Activated CD4-positive, alpha-beta T cell treated with anti-CD3 and anti-CD28 coated beads, Interleukin-2, amount 50 U/mL, for 16 hours (primary cell): ENCODE data around the gene NPNT.
"Not testable (repeated sequence)": the region's sequence is repeated elsewhere in the genome, so short reads cannot be mapped to it uniquely, and the experiment has no call there.

Experiments used
- DNase-seq: peaks from one replicate; pipeline ENCODE4 v3.0.0-alpha.2; 2020

NPNT gene, protein sequence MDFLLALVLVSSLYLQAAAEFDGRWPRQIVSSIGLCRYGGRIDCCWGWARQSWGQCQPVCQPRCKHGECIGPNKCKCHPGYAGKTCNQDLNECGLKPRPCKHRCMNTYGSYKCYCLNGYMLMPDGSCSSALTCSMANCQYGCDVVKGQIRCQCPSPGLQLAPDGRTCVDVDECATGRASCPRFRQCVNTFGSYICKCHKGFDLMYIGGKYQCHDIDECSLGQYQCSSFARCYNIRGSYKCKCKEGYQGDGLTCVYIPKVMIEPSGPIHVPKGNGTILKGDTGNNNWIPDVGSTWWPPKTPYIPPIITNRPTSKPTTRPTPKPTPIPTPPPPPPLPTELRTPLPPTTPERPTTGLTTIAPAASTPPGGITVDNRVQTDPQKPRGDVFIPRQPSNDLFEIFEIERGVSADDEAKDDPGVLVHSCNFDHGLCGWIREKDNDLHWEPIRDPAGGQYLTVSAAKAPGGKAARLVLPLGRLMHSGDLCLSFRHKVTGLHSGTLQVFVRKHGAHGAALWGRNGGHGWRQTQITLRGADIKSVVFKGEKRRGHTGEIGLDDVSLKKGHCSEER

DNA sequence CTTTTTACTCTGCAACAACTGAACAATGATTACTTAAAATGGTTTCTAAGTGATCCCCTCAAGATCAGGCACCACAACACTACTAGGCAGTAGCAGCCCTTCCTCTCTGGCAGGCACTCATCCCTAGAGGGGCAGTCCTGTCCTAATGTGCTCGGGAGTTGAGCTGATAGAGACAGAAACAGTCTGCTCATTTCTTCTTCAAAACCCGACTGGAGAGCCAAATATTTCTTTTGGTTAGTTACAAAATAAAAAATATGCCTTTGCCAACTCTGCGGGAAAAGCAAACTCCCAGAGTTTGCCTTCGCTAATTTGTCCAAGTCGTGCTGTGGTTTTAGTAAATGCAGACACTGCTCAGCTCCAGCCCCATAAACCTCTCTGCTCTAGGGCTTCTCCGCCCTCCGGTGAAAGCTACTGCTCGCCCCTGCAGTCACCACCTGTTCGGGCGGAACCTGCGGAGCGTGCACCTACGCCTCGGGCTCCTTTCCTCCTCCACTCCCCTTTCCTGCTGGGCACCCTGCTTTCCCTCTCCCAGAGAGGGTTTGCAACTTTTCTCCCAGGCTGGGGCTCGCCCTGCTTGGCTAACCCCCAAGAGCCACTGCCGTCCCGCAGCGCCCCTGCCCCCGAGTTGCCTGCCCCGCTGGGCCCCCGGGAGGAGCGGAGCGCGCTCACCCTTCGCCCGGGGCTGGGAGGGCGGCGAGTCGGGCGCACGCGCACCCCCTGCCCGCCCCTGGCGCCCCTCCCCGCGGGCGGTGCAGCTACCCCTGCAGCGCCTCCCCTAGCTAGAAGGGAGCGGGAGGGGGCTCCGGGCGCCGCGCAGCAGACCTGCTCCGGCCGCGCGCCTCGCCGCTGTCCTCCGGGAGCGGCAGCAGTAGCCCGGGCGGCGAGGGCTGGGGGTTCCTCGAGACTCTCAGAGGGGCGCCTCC lies at the start of gene NPNT:
Gene NPNT, plus strand, starts transcription at position 812 of the 923 bp plus-strand sequence. CDS start 182 bp downstream, outside the sequence.
- DNase-seq = no peak

DNA sequence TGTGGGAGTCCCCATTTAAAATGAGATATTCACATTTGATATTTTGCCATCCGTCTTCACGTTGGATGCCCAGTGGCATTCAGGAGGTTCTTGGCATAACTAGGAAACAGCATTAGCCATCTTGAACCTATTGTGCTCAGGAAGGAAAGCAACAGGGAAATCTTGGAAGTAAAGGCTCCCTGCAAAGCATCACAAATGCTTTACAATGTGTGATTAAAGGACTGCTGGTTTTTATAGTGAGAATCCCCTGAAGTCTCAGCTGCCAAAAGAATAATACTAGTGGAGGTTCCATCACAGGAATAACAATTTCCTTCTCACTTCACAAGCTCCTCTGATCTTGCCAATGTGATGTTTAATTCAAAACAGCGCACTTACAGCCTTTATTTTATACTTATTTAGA lies 49.7 kb upstream of the NPNT start:
- no peak for DNase-seq

DNA sequence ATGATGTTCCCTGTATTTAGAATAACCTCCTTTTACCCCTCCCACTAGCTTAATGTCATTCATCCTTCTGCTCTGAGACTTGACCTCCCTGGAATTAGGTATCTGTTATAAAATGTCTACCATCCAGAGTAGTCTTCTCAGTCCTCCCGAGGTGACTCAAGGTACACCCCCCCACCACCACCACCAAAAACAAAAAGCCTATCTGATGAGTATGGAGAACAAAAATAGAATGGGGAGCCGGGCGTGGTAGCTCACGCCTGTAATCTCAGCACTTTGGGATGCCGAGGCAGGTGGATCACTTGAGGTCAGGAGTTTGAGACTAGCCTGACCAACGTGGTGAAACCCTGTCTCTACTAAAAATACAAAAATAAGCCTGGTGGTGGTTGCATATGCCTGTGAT lies 46.9 kb upstream of the NPNT start:
- DNase-seq = not testable (repeated sequence)

DNA sequence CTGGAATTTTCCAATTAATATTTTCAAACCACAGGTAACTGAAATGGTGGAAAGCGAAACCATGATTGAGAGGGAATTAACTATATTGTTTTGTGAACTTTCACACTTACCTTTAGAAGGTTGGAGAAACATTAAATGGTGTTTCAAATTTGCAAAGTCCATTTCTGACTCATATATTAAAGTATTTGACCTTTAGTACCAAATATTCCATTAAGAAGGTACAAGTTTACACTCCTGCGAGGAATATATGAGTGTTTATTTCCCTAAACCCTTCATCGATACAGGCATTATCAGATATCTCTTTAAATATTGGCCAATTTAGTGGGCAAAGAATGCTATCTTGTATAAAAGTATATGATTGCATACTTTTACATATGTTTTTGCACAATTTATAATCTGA lies 44.1 kb upstream of the NPNT start:
- DNase-seq = no peak

DNA sequence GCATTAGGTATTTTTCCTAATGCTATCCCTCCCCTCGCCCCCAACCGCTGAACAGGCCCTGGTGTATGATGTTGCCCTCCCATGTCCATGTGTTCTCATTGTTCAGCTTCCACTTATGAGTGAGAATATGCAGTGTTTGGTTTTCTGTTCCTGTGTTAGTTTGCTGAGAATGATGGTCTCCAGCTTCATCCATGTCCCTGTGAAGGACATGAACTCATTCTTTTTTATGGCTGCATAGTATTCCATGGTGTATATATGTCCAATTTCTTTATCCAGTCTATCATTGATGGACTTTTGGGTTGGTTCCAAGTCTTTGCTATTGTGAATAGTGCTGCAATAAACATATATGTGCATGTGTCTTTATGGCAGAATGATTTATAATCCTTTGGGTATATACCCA lies 43.0 kb upstream of the NPNT start:
- DNase-seq = not testable (repeated sequence)

DNA sequence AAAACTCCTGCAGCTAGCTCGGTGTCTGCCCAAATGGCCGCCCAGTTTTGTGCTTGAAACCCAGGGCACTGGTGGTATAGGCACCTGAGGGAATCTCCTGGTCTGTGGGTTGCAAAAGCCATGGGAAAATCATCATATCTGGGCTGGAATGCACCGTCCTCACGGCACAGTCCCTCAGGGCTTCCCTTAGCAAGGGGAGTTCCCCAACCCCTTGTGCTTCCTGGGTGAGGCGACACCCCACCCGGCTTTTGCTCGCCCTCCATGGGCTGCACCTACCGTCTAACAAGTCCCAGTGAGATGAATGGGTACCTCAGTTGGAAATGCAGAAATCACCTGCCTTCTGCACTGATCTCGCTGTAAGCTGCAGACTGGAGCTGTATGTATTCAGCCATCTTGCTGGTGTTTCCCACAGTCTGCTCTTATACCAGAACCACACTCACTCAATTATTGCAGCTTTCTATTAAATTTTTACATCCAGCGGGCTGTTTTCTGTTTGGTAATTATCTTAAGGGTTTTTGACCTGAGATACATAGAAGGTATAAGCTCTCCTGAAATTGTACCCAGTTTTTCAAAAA lies 36.7 kb upstream of the NPNT start:
- DNase-seq = no peak

DNA sequence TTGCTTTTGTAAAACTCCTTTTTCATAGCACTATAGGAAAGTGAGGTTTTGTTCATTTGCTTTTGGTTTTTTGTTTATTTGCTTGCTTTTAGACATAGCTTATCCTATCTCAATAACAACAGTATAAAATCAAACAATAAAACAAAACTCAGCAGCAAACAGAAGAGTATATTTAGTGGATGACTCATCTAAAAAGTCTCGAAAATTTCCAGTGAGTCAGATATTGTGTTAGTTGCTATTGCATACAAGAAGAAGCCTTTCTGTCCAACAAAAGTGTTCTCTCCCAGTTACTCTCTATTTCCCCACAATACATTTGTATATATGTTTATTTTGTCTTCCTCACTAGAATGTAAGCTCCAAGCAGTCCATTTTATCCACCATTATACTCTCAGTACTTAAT lies 36.0 kb upstream of the NPNT start:
- no peak for DNase-seq

DNA sequence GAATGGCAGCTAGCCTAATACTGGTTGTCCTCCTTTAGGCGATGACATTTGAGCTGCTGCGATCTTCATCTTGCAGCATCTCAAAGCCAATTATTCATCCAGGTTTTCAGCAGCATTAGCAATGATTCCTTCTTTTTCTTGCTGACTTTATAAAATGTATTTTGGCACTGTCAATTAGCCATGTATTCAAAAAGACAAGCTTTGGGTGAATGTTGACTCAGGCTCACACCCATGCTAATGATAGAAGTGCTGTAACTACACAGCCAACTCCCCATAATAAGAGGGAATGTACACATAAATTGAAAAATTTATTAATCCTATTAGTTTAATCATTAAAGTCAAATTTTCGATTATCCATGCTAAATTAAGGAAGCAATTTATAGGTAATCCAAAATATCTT lies 24.3 kb upstream of the NPNT start:
- DNase-seq = no peak

DNA sequence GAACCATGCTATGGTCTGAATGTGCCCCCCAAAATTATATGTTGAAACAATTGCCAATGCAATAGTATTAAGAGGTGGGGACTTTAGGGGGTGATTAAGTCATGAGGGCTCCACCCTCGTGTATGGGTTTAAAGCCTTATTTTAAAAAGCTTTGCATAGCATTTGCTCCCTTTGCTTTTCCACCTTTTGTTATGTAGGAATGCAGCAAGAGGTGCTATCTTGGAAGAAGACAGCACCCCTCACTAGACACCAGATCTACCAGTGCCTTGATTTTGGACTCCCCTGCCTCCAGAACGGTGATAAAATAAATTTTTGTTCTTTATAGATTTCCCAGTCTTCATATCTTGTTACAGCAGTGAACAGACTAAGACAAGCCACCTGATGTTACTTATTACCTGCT lies 23.3 kb upstream of the NPNT start:
- no peak for DNase-seq

DNA sequence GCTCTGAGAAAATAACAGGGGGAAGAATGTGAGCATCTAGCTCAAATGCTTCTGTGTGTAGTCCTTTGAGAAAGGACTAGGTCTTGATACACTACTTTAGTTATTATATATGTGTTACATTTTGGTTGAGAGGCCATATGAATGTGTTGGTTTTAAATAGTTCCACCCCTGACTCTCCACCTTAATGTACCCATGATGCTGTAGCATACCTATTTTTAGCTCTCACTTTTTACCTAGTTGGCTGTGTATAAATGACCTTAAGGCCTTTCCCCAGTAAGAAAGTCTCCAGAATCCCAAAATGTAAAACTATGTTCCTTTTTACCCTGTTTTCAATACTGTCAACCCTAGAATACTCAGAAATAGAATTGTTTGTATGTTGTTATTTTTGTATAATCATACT lies 20.0 kb upstream of the NPNT start:
- DNase-seq = no peak

DNA sequence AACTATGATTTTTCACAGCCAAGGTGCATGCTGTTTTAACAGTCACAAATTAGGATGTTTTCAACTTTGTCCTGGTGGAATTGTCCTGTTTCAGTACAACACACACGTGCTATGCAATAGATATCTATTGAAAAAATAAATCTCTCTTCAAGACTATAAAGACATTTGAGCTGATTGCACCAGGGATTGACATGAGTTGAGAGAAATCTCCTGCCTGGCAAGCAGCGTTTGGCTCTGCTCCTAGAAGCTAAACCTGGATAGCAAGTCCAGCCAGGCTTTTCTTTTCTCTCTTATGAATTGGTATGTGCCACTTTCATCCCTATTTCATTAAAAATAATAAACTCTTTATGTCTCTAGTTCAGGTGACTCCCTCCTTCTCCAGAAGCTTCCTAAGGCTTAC lies 16.6 kb upstream of the NPNT start:
- DNase-seq = no peak

DNA sequence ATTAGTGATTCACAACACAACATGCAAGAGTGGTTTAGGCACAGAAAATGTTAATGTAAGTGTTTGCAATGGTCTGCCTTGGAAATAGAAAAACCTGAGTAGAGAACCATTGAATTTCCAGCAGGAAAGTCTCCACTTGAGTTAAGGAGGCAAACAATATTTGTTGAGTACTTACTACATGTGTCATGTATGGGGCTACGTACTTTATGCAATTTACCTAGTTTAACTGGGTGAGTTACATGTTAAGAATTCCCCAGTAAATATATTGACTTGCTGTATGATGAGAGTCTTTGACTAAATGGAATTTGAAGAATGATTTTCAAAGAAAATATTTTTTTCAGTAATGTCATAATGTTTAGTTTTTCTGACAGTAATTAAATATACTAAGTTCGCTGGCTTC lies 7.8 kb upstream of the NPNT start:
- no peak for DNase-seq

DNA sequence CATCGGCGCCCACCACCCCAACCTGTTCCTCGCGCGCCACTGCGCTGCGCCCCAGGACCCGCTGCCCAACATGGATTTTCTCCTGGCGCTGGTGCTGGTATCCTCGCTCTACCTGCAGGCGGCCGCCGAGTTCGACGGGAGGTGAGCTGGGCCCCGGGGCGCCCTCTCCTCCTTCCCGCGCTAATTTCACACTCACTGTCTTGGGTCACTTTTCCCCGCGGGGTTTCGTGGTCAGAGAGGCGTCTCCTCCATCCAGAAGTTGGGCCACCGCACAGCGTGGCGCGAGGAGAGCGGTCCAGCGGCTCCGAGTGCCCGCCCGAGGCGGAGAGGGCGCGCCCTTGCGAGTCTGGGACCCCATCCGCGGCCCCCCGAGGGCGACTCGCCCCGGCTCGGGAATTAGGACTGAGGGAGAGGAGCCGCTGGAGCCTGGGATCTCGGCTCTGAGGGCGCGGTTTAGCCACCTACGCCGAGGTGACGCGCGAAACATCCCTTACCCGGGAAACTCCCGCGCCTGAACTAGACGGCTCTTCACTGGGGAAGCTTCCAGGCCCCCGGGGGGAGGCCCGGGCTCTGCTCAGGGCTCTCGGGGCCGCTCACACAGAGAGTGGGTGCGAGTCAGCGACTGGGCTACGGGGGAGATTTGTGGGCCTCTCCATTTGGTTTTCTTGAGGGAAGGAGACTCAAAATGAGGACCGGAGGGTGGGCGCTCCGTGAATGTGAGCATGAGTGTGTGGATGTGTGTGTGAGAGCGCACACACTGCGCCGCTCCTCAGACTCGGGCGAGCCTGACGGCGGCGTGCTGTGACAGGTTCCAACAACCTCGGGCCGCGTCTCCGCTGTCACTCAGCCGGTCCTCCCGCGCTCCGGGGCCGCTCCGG lies 551 bp downstream of the NPNT start:
- peak; percentile 14 for DNase-seq

DNA sequence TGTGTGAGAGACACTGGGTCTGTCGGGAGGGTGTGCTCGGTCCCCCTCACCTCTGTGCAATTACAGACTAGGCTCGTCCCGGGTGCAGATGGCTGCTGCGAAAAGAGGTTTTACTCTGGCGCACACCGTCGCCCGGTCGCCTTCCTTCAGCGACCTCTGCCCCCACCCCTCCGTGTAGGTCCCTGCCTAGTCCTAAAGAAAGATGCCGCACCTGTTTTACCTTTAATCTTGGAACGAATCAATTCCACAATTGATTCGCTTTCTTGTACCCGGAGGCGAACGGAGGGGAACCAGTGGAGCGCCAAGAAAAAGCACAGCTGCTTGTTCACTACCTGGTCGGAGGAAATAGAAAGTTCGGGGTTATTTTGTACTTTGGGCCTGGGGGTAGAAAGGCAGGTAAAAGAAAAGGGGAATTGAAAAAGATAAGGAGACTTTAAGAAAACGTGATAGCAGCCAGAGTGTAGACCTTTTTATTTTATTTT lies 1.2 kb downstream of the NPNT start:
- DNase-seq = no peak

DNA sequence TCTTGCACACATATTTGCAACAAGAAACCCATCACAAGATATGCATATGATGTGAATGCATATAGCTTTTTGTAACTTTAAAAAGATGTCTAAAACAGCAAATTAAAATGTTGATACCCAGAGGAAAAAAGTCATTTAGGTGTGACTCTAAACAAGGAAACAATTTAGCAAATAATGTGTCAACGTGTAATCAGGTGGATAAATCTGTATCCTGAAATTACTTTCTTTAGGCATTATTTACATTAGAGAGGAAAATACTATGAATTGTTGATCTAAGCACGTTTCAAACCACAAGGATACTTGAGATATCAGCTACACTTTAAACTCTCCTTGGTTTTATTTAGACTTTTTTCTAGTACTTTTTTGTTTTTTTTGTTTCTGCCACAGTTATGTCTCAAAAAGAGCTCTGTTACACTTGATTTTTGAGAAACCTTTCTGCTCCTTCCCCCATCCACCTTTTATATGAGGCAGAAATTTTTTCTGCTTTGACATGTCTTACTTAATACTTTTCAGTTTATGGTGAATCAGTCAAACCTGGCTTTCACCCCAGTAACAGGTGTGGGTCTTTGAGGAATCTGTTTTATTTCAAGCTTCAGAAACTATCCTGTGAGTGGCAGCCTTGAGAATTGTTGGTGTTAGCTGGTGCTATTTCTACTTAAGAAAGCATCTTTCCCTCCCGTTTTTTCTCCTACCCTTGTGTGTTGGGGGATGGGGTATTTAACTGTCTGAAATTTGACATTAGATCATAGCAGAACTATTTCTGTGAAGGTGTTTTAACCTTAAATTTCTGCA lies 1.9 kb downstream of the NPNT start:
- DNase-seq = no peak

DNA sequence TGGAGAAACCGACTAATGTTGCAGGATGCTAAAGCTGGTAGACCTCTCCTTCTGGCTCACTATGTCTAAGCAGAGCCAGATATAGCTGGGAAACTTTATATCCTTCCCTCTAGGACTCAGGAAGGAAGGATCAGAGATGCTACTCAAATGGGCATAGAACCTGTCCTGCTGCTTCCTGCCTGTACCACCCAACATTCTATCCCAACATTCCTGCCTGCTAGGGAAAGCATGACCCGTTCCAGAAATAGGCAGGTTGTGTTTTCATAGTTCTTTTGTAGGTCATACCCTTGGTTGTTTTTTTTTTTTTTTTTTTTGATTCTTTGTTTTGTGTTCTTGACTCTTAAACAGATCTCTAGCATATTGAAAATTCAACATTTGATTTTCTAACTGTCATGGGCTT lies 5.3 kb downstream of the NPNT start:
- DNase-seq = no peak

DNA sequence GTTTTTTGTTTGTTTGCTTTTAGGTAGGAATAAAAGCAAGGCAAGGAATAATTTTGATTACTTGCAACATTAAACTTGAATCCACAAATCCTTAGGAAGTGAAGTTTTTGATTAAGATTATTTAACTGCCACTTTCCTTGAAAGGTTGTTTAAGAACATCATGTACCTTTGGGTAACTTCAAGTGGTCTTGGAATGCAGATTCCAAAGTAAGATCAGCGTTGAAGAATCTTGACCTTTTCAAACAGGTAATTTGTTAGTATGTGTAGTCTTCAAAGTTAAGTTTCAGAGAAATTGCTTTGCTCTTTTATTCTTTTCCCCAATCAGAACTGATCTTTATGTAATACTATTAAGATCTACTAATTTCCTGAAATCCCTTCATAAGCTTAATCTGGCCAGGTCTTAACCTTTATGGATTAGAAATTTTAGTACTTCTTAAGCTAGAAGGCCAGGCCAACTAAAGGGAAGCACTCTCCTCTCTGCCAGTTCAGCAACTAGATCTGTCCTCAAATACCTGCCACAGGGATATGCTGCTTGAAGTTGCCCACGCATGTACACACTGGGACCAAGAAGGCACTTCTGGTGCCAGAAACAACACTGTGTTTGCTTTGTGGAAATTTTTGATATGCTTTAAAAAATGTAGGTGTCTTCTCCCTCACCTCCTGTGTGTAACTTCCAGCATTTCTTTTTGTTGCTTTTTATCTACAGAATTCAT lies 7.4 kb downstream of the NPNT start:
- no peak for DNase-seq

DNA sequence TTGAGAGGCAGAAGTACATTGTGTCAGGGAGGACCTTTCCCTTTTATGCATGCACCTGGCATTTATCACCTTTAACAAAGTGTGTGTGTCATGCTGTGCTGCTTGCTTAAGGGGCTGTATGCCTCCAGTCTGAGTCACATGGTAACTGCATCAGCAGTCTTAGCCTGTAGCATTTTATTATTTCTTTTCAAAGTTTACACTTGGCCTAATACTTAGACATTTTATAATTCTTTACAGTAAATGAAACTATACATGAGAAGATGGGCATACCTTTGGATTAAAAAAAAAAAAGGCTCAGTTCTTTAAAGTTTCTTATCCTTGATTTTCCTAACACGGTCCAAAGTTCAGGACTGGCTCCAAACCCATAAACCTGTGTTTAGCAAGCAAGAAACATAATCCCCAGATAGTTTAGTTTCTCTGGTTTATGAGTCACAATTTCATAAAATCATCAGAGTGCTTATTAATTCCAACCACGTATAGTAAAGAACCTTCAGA lies 14.6 kb downstream of the NPNT start:
- no peak for DNase-seq

DNA sequence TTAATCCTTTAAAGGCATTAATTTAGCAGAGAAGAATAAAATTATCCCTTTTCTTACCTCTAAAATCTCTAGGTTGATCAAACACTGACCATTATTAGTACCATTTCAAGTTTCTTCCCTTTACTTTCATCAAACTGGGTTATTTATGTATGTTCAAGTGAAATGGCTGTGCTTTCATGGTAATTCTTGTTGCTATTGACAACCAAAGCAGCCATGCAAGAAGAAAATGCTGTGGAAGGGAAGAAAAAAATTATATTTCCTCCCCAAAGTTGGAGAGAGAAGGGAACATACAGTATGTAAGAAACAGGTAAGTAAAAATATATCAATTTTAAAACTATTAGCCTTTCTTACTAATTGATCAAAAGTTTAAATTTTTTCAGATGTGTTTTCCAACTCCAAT lies 16.2 kb downstream of the NPNT start:
- DNase-seq = no peak

DNA sequence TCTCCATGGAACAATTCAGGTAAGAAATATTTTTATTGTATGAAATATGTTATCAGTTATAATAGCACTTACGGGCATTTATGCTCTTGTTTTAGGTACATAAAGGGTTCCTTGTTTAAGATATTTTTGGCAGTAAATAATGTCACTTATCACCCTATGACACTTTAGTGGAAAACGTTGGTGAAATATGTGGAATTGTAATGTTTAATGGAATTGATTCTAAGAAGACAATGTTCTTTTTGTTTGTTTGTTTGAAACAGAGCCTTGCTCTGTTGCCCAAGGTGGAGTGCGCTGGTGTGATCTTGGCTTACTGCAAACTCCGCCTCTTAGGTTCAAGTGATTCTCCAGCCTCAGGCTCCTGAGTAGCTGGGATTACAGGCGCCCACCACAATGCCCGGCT lies 17.4 kb downstream of the NPNT start:
- no peak for DNase-seq
